B cell (primary cell): Measurements from ENCODE around the gene CABP2. TPM values are rescaled to one million over a fixed set of nuclear protein-coding genes. Genes with fewer than 3 reads are reported as not detected.

Experiments
- ATAC-seq: fragments of 200-7000 bp; cut with Tn5 transposase; one replicate; pipeline ENCODE4 v1.10.0; 2021; ENCODE audit warnings: low read depth, mild to moderate bottlenecking, moderate number of reproducible peaks, moderate library complexity
- CTCF ChIA-PET: fragments of 350-600 bp; sonication (Branson Sonifier 250); formaldehyde crosslinking; loops from one replicate; lab custom pipeline; 2021; ENCODE audit warnings: antibody characterized with exemption, inconsistent platforms; lab: Charles Lee
- POLR2A ChIA-PET: fragments of 350-600 bp; sonication (Branson Sonifier 250); formaldehyde crosslinking; loops from one replicate; lab custom pipeline; 2021; ENCODE audit warnings: antibody characterized with exemption; lab: Charles Lee
- DNase-seq: peaks from one replicate; pipeline ENCODE4 v3.0.0; 2013
- H2AFZ ChIP-seq: 2 replicates; pipeline ENCODE4 v1.6.1; 2012; ENCODE audit warnings: mild to moderate bottlenecking, low read depth, low read length; ENCODE audit not compliant: insufficient read depth, poor library complexity, severe bottlenecking
- H3K27ac ChIP-seq, 2 donors: 1 replicate in 1 of 2; 2 replicates in 1 of 2; pipeline ENCODE4 v1.5.1; 2012 to 2013; ENCODE audit warnings: low read length in 2 of 2, mild to moderate bottlenecking in 2 of 2, moderate library complexity in 1 of 2
- H3K27me3 ChIP-seq, 4 experiments: fragments of 200-600 bp in 1 of 4; sonication (generic) in 1 of 4; replicated peaks in 1 of 4; 1 replicate in 2 of 4; 2 replicates in 2 of 4; pipeline versions ENCODE4 v1.6.1 to v1.7.0; 2013 to 2016; ENCODE audit warnings: low read length in 3 of 4, mild to moderate bottlenecking in 2 of 4, mixed read lengths in 1 of 4, moderate library complexity in 1 of 4; ENCODE audit not compliant: insufficient read depth in 4 of 4, control insufficient read depth in 3 of 4; ENCODE audit errors: control extremely low read depth in 1 of 4
- H3K36me3 ChIP-seq, 2 experiments: replicated peaks in 1 of 2; 1 replicate in 1 of 2; 2 replicates in 1 of 2; pipeline versions ENCODE4 v1.6.1 to v1.7.1; 2013; ENCODE audit warnings: low read length in 1 of 2; ENCODE audit not compliant: insufficient read depth in 2 of 2, control insufficient read depth in 1 of 2; ENCODE audit errors: control extremely low read depth in 1 of 2, extremely low read depth in 1 of 2
- H3K4me1 ChIP-seq, 2 donors: fragments of 200-600 bp in 1 of 2; sonication (generic) in 1 of 2; 1 replicate in 1 of 2; 2 replicates in 1 of 2; pipeline versions ENCODE4 v1.5.1 to v1.6.1; 2013 to 2017; ENCODE audit warnings: low read length in 2 of 2; ENCODE audit not compliant: control insufficient read depth in 2 of 2, insufficient read depth in 2 of 2
- H3K4me2 ChIP-seq: replicated peaks from 2 replicates; pipeline ENCODE3; 2012; ENCODE audit warnings: mild to moderate bottlenecking, low read depth, low read length; ENCODE audit not compliant: poor library complexity, severe bottlenecking
- H3K4me3 ChIP-seq, 5 experiments: fragments of 200-600 bp in 1 of 5; sonication (generic) in 1 of 5; 1 replicate in 3 of 5; 2 replicates in 2 of 5; pipeline versions ENCODE4 v1.5.1 to v1.7.0; 2011 to 2016; ENCODE audit warnings: low read length in 4 of 5, mild to moderate bottlenecking in 4 of 5, low read depth in 2 of 5, control low read depth in 1 of 5, moderate library complexity in 1 of 5; ENCODE audit not compliant: insufficient read depth in 1 of 5; ENCODE audit errors: control extremely low read depth in 1 of 5, extremely low read depth in 1 of 5
- H3K79me2 ChIP-seq: fragments of 200-600 bp; sonication (generic); one replicate; pipeline ENCODE4 v1.6.0; 2016; ENCODE audit warnings: low read length; ENCODE audit not compliant: control insufficient read depth, insufficient read depth
- H3K9ac ChIP-seq: fragments of 200-600 bp; sonication (generic); 2 replicates; pipeline ENCODE4 v1.6.1; 2017; ENCODE audit warnings: mild to moderate bottlenecking, low read length, moderate library complexity
- H3K9me3 ChIP-seq, 3 donors: one replicate each; pipeline versions ENCODE4 v1.6.1 to v1.7.1; 2013; ENCODE audit warnings: low read length in 2 of 3; ENCODE audit not compliant: control insufficient read depth in 2 of 3, insufficient read depth in 1 of 3; ENCODE audit errors: control extremely low read depth in 1 of 3
- H4K20me1 ChIP-seq: 2 replicates; pipeline ENCODE4 v1.6.0; 2012; ENCODE audit warnings: mild to moderate bottlenecking, low read length; ENCODE audit not compliant: insufficient read depth, control insufficient read depth, poor library complexity, severe bottlenecking
- H3K27ac Mint-ChIP-seq: one replicate; pipeline ENCODE4 v1.8.0; 2021; ENCODE audit warnings: mixed read lengths
- H3K27me3 Mint-ChIP-seq: one replicate; pipeline ENCODE4 v1.8.0; 2021; ENCODE audit warnings: mixed read lengths
- H3K4me1 Mint-ChIP-seq: one replicate; pipeline ENCODE4 v1.8.0; 2021; ENCODE audit warnings: mixed read lengths
- H3K4me3 Mint-ChIP-seq: one replicate; pipeline ENCODE4 v1.8.0; 2021; ENCODE audit warnings: mixed read lengths
- H3K9me3 Mint-ChIP-seq: one replicate; pipeline ENCODE4 v1.8.0; 2022; ENCODE audit warnings: mixed read lengths; ENCODE audit not compliant: insufficient read depth
- EZH2 ChIP-seq: IDR thresholded peaks from 2 replicates; pipeline ENCODE4 v1.6.1; 2012; ENCODE audit warnings: borderline replicate concordance, low read depth, mild to moderate bottlenecking, moderate library complexity, low read length; ENCODE audit not compliant: insufficient read depth, poor library complexity, severe bottlenecking
- WGBS: methylation state at CpG from one replicate; pipeline ENCODE4 v1.1.5; 2013; ENCODE audit warnings: missing lambda C conversion rate; ENCODE audit not compliant: insufficient coverage; 5-methylcytosine and 5-hydroxymethylcytosine counted together
- intact Hi-C: fragments of 100-400 bp; cut with micrococcal nuclease; formaldehyde crosslinking; loops from one replicate; pipeline ENCODE4 v1.10.0; 2022
- polyA plus RNA-seq: library from polyadenylated mRNA; depleted of rRNA; stranded (reverse); fragments of >200 nt; gene quantifications from 2 replicates; pipeline ENCODE4 v1.2.3, GENCODE V29; 2012
- total RNA-seq, 2 donors: library from RNA; stranded (reverse); fragments of 120-200 nt in 1 of 2; gene quantifications; 1 replicate in 1 of 2; 2 replicates in 1 of 2; pipeline versions ENCODE4 v1.2.3 to v1.2.4, GENCODE V29; 2013 to 2022
- TF ChIP-seq, protein P1 (sequence below): fragments of 200-600 bp; IDR thresholded peaks from one replicate; pipeline ENCODE4 v1.8.0; 2022; ENCODE audit warnings: antibody characterized with exemption, mild to moderate bottlenecking

Gene CABP2
- total and polyA plus RNA-seq, 2 donors (not counting 1 experiment from before 2014, with no cell fraction given): not detected

DNA sequence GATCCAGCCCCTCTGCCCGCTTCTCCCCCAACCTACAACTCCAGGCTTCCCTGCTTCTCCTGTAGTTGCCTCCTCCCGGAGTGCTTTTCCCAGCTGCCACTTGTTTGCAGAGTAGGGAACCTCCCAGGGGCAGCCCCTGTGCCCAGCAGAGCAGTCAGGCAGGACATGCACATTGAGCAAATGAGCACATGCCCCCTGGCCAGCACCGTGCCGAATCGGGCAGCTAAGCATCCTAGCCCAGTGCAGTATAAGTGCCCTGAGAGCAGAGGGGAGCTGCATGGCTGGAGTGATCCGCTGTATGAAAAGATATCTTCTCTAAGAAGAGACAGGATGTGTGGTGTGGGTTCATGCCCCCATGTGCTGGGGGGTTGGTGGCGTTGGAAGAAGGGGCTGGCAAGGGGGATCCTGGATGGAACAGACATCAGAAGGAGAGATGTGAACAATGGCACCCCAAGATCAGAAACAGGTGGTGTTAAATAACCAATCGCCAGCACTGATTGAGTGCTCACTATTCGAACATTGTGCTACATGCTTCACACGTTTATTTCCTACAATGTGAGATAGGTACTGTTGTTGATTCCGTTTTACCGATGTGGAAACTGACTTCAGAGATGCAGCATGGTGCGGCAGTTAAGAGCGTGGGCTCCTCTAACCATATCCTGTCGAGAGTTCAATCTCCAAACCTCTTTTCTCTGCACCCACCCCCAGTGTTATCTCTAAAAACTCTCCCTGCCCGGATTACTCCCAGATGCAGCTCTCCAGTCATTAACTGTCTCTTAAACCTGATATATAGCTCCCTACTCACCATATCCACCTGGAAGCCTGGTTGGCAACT is 39.2 kb downstream of the CABP2 start:
- Mint-ChIP-seq H3K27me3 (no peaks in the 10 kb centered on the region), H3K4me1 (peaks cover 56% of the 10 kb centered on the region), H3K9me3 (no peaks in the 10 kb centered on the region), H3K27ac (peak overlapping the region; percentile 100), H3K4me3 (peak overlapping the region; percentile 99)
- Histone ChIP-seq H3K4me3 (peak overlapping the region; percentile 8 to 99 (median 68)), H3K9me3 (no peaks in the 10 kb centered on the region), H4K20me1 (peaks cover 45% of the 10 kb centered on the region), H3K4me1 (peaks cover 38 to 58% of the 10 kb centered on the region in 2 donors), H3K27ac (peak overlapping the region; percentile 75 to 79), H3K36me3 (peaks cover 0 to 26% of the 10 kb centered on the region in 2 experiments), H2AFZ (no peak overlapping the region), H3K9ac (peak overlapping the region; percentile 71), H3K4me2 (peak overlapping the region; percentile 89), H3K27me3 (no peaks in the 10 kb centered on the region), H3K79me2 (peaks cover 51% of the 10 kb centered on the region)
- ChIA-PET CTCF (interaction anchor here (0.9 to 4.0 kb wide), 8 partner anchors 21 to 133 kb away, joined by 3 to 19 read pairs (median 5); partner anchors contain the start of genes PITPNM1, PPP1CA, RAD9A and RPS6KB2), POLR2A (interaction anchor here (0.6 to 4.9 kb wide), 10 partner anchors 19 to 168 kb away, joined by 3 to 53 read pairs (median 6); partner anchors contain the start of genes PPP1CA, PTPRCAP, RAD9A and TBC1D10C)
- peak; percentile 48 for DNase-seq
- WGBS: 52% methylated on average over 14 of the region's 16 CpGs
- intact Hi-C loops: loop anchor here (1.0 to 2.0 kb wide), 4 partner anchors 15 to 207 kb away; partner anchors contain the start of genes CDK2AP2, PTPRCAP and TMEM134
- TF ChIP-seq EZH2: no peak
- TF ChIP-seq, protein P1, sequence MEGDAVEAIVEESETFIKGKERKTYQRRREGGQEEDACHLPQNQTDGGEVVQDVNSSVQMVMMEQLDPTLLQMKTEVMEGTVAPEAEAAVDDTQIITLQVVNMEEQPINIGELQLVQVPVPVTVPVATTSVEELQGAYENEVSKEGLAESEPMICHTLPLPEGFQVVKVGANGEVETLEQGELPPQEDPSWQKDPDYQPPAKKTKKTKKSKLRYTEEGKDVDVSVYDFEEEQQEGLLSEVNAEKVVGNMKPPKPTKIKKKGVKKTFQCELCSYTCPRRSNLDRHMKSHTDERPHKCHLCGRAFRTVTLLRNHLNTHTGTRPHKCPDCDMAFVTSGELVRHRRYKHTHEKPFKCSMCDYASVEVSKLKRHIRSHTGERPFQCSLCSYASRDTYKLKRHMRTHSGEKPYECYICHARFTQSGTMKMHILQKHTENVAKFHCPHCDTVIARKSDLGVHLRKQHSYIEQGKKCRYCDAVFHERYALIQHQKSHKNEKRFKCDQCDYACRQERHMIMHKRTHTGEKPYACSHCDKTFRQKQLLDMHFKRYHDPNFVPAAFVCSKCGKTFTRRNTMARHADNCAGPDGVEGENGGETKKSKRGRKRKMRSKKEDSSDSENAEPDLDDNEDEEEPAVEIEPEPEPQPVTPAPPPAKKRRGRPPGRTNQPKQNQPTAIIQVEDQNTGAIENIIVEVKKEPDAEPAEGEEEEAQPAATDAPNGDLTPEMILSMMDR: no peak
- no peak for ATAC-seq
